ENCODE measurements around the gene LTB4R2. TPM values are rescaled to one million over a fixed set of nuclear protein-coding genes. Genes with fewer than 3 reads are reported as not detected.

The LTB4R2 gene
- total and polyA plus RNA-seq, 2 of the 8 experiments (the other 6 are each of a cell fraction or from before 2014, with no cell fraction given): 5.3 to 6.7 TPM

- TF ChIP-seq BRCA1 (IDR thresholded peaks at IDR 0.05; ENCODE audit: low read depth, low read length) (no peak), CBX8 (IDR thresholded peaks at IDR 0.05; ENCODE audit: borderline replicate concordance, low read depth, low read length) (no peak), TCF12 (IDR thresholded peaks at IDR 0.05; ENCODE audit: low read depth, low read length) (no peak), HDAC6 (IDR thresholded peaks at IDR 0.05; ENCODE audit: low read depth, low read length) (no peak), YY1 (IDR thresholded peaks at IDR 0.05; ENCODE audit: low read depth, low read length) (no peak)
These were observed 48.0 kb upstream of the LTB4R2 start (continued) for GRCh38 chr14:24261969-24262327.
